Ascending aorta (tissue), 2 donors: ENCODE results near the gene DNAAF2. TPM values are rescaled to one million over a fixed set of nuclear protein-coding genes. Genes with fewer than 3 reads are reported as not detected.

Experiments
- DNase-seq, 2 donors: peaks; one replicate each; pipeline ENCODE4 v3.0.0-alpha.2; 2019; ENCODE audit warnings: low spot score in 2 of 2
- H3K27ac ChIP-seq, 2 donors: fragments of 200-600 bp; sonication (generic); one replicate each; pipeline ENCODE4 v1.5.1; 2016 to 2017; ENCODE audit warnings: mild to moderate bottlenecking in 1 of 2
- H3K27me3 ChIP-seq: fragments of 200-600 bp; sonication (generic); one replicate; pipeline ENCODE4 v1.5.1; 2017
- H3K36me3 ChIP-seq, 2 donors: fragments of 200-600 bp; sonication (generic); one replicate each; pipeline ENCODE4 v1.5.1; 2016
- H3K4me1 ChIP-seq, 2 donors: fragments of 200-600 bp; sonication (generic); one replicate each; pipeline ENCODE4 v1.5.1; 2016 to 2017; ENCODE audit warnings: mild to moderate bottlenecking in 1 of 2
- H3K4me3 ChIP-seq, 2 donors: fragments of 200-600 bp; sonication (generic); one replicate each; pipeline ENCODE4 v1.5.1; 2016 to 2017; ENCODE audit warnings: mild to moderate bottlenecking in 1 of 2
- H3K9me3 ChIP-seq, 2 donors: fragments of 200-600 bp; sonication (generic); one replicate each; pipeline ENCODE4 v1.5.1; 2016
- CTCF ChIP-seq, 3 experiments: fragments of 200-600 bp in 2 of 3; fragments of 450-650 bp in 1 of 3; sonication (generic) in 2 of 3; IDR thresholded peaks; one replicate each; pipeline ENCODE4 v1.5.1; 2016 to 2019; ENCODE audit warnings: antibody characterized with exemption in 3 of 3, mild to moderate bottlenecking in 1 of 3, moderate library complexity in 1 of 3
- intact Hi-C: fragments of 100-400 bp; cut with DNase I; formaldehyde crosslinking; loops from one replicate; pipeline ENCODE4 v1.15.1; 2023
- total RNA-seq: library from RNA; depleted of rRNA; stranded (reverse); fragments of >200 nt; gene quantifications from one replicate; pipeline ENCODE4 v1.1.0, GENCODE V29; 2016

The DNAAF2 gene
- total RNA-seq, 1 donor from 2014 or later = 14.0 TPM

- DNase-seq = no peak
These were observed 36.9 kb downstream of the DNAAF2 start for GRCh38 chr14:49598189-49598484.

GRCh38 chr14:49594347-49595091, 40.5 kb downstream of the DNAAF2 start:
- H3K27ac ChIP-seq = no peak overlapping the region
- H3K36me3 ChIP-seq = no peaks in the 10 kb centered on the region
- no peaks in the 10 kb centered on the region for H3K9me3 ChIP-seq
- H3K4me3 ChIP-seq = no peak overlapping the region
- DNase-seq = no peak
- no peak for TF ChIP-seq CTCF (IDR thresholded peaks at IDR 0.05)
- H3K4me1 ChIP-seq = peaks cover 0 to 3% of the 10 kb centered on the region in 2 donors
- no peaks in the 10 kb centered on the region for H3K27me3 ChIP-seq
- intact Hi-C loops = no loop called here

More at GRCh38 chr14:49598189-49598484, 36.9 kb downstream of the DNAAF2 start:
- peaks cover 0 to 5% of the 10 kb centered on the region in 2 donors for H3K4me1 ChIP-seq
- no peak for TF ChIP-seq CTCF (IDR thresholded peaks at IDR 0.05)
- no peaks in the 10 kb centered on the region for H3K9me3 ChIP-seq
- peak overlapping the region; percentile 82 for H3K4me3 ChIP-seq
- intact Hi-C loops = loop anchor here (1.0 kb wide), 1 partner anchor 22 kb away; the partner anchor contains the start of genes MGAT2 and RPL36AL
- H3K27me3 ChIP-seq = no peaks in the 10 kb centered on the region
- peaks cover 0 to under 1% of the 10 kb centered on the region in 2 donors for H3K36me3 ChIP-seq
- peak overlapping the region; percentile 93 to 96 for H3K27ac ChIP-seq

- H3K9me3 ChIP-seq = no peaks in the 10 kb centered on the region
- TF ChIP-seq CTCF (IDR thresholded peaks at IDR 0.05) = no peak
- H3K4me1 ChIP-seq = peaks cover 0 to 3% of the 10 kb centered on the region in 2 donors
- H3K4me3 ChIP-seq = no peak overlapping the region
- no peak for DNase-seq
- H3K36me3 ChIP-seq = no peaks in the 10 kb centered on the region
- H3K27ac ChIP-seq = no peak overlapping the region
- intact Hi-C loops = no loop called here
- H3K27me3 ChIP-seq = no peaks in the 10 kb centered on the region
These were observed 42.0 kb downstream of the DNAAF2 start for GRCh38 chr14:49593016-49593415.

- Histone ChIP-seq H3K27ac (no peak overlapping the region), H3K9me3 (no peaks in the 10 kb centered on the region), H3K4me1 (peaks cover 4 to 9% of the 10 kb centered on the region in 2 donors), H3K36me3 (peaks cover under 1% of the 10 kb centered on the region in 2 donors), H3K4me3 (no peak overlapping the region), H3K27me3 (no peaks in the 10 kb centered on the region)
- intact Hi-C loops = loop anchor here (5.0 kb wide), 1 partner anchor 103 kb away; the partner anchor contains the start of gene KLHDC1
- no peak for DNase-seq
- TF ChIP-seq CTCF (IDR thresholded peaks at IDR 0.05) = no peak
These were observed 45.7 kb downstream of the DNAAF2 start for GRCh38 chr14:49589387-49589786.

- Histone ChIP-seq H3K27ac (peak overlapping the region; percentile 78 to 93), H3K36me3 (peaks cover 15 to 25% of the 10 kb centered on the region in 2 donors), H3K27me3 (no peaks in the 10 kb centered on the region), H3K9me3 (no peaks in the 10 kb centered on the region), H3K4me1 (peaks cover 4 to 16% of the 10 kb centered on the region in 2 donors), H3K4me3 (peak overlapping the region; percentile 73 to 90)
- intact Hi-C loops = loop anchor here (2.0 to 5.0 kb wide), 2 partner anchors 34 to 105 kb away; partner anchors contain the start of genes KLHDC1, MGAT2 and RPL36AL
- peak; percentile 67 to 89 (median 77) for TF ChIP-seq CTCF (IDR thresholded peaks at IDR 0.05)
- DNase-seq = no peak
These were observed 48.2 kb downstream of the DNAAF2 start for GRCh38 chr14:49586673-49587460.
